CD14-positive monocyte (primary cell): ENCODE data around the gene SDK1. TPM values are rescaled to one million over a fixed set of nuclear protein-coding genes. Genes with fewer than 3 reads are reported as not detected.

Experiments
- DNase-seq, 3 donors: peaks; one replicate each; pipeline ENCODE4 v3.0.0-alpha.2; 2011 to 2022
- H2AFZ ChIP-seq: 2 replicates; pipeline ENCODE4 v1.6.0; 2012; ENCODE audit warnings: mild to moderate bottlenecking, low read depth, low read length, inconsistent platforms; ENCODE audit not compliant: insufficient read depth, poor library complexity, severe bottlenecking
- H3K27ac ChIP-seq, 2 donors: 1 replicate in 1 of 2; 2 replicates in 1 of 2; pipeline ENCODE4 v1.5.1; 2012 to 2013; ENCODE audit warnings: low read length in 2 of 2, control low read depth in 1 of 2, inconsistent platforms in 1 of 2, low read depth in 1 of 2, mild to moderate bottlenecking in 1 of 2
- H3K27me3 ChIP-seq, 2 donors: one replicate each; pipeline versions ENCODE4 v1.6.0 to v1.6.1; 2011 to 2013; ENCODE audit warnings: low read length in 2 of 2; ENCODE audit not compliant: control insufficient read depth in 2 of 2, insufficient read depth in 2 of 2
- H3K36me3 ChIP-seq, 2 donors: replicated peaks in 1 of 2; 1 replicate in 1 of 2; 2 replicates in 1 of 2; pipeline versions ENCODE4 v1.5.1 to v1.6.1; 2012 to 2013; ENCODE audit warnings: low read length in 2 of 2, control low read depth in 1 of 2, inconsistent platforms in 1 of 2, mild to moderate bottlenecking in 1 of 2; ENCODE audit not compliant: insufficient read depth in 2 of 2, control insufficient read depth in 1 of 2
- H3K4me1 ChIP-seq, 2 donors: 1 replicate in 1 of 2; 2 replicates in 1 of 2; pipeline versions ENCODE4 v1.5.1 to v1.6.1; 2012 to 2013; ENCODE audit warnings: low read length in 2 of 2, control low read depth in 1 of 2, inconsistent platforms in 1 of 2, mild to moderate bottlenecking in 1 of 2, moderate library complexity in 1 of 2; ENCODE audit not compliant: insufficient read depth in 2 of 2, control insufficient read depth in 1 of 2
- H3K4me2 ChIP-seq: replicated peaks from 2 replicates; pipeline ENCODE3; 2012; ENCODE audit warnings: low read length, moderate library complexity, mild to moderate bottlenecking; ENCODE audit not compliant: poor library complexity, severe bottlenecking; ENCODE audit errors: extremely low read depth
- H3K4me3 ChIP-seq, 3 experiments: fragments of 200-600 bp in 1 of 3; sonication (generic) in 1 of 3; replicated peaks in 1 of 3; 1 replicate in 2 of 3; 2 replicates in 1 of 3; pipeline ENCODE4 v1.5.1; 2011 to 2013; ENCODE audit warnings: low read length in 3 of 3, mild to moderate bottlenecking in 3 of 3, control low read depth in 2 of 3, low read depth in 2 of 3, inconsistent platforms in 1 of 3, moderate library complexity in 1 of 3
- H3K79me2 ChIP-seq: 2 replicates; pipeline ENCODE4 v1.6.0; 2012; ENCODE audit warnings: mild to moderate bottlenecking, control low read depth, inconsistent platforms, low read length, moderate library complexity; ENCODE audit not compliant: insufficient read depth
- H3K9ac ChIP-seq: 2 replicates; pipeline ENCODE4 v1.6.0; 2017; ENCODE audit warnings: low read length, mild to moderate bottlenecking; ENCODE audit not compliant: insufficient read depth, poor library complexity, severe bottlenecking
- H3K9me3 ChIP-seq, 2 donors: replicated peaks in 1 of 2; 1 replicate in 1 of 2; 2 replicates in 1 of 2; pipeline versions ENCODE4 v1.5.1 to v1.6.1; 2012 to 2013; ENCODE audit warnings: low read length in 2 of 2, control low read depth in 1 of 2; ENCODE audit not compliant: control insufficient read depth in 1 of 2, insufficient read depth in 1 of 2
- H4K20me1 ChIP-seq: 2 replicates; pipeline ENCODE4 v1.6.0; 2012; ENCODE audit warnings: mild to moderate bottlenecking, low read length, control low read depth, moderate library complexity; ENCODE audit not compliant: insufficient read depth
- H3K27ac Mint-ChIP-seq, 7 donors: one replicate each; pipeline ENCODE4 v1.8.0; 2020; ENCODE audit warnings: mild to moderate bottlenecking in 7 of 7, mixed read lengths in 7 of 7, moderate library complexity in 6 of 7, inconsistent platforms in 2 of 7
- H3K27me3 Mint-ChIP-seq, 3 donors: one replicate each; pipeline ENCODE4 v1.8.0; 2021 to 2022; ENCODE audit warnings: low read depth in 3 of 3, mild to moderate bottlenecking in 3 of 3, mixed read lengths in 3 of 3, moderate library complexity in 3 of 3, inconsistent platforms in 1 of 3
- H3K36me3 Mint-ChIP-seq, 2 donors: one replicate each; pipeline ENCODE4 v1.8.0; 2020; ENCODE audit warnings: mixed read lengths in 2 of 2, inconsistent platforms in 1 of 2, mild to moderate bottlenecking in 1 of 2
- H3K4me1 Mint-ChIP-seq: one replicate; pipeline ENCODE4 v1.8.0; 2020; ENCODE audit warnings: mild to moderate bottlenecking, mixed read lengths
- H3K4me3 Mint-ChIP-seq, 2 donors: one replicate each; pipeline ENCODE4 v1.8.0; 2020; ENCODE audit warnings: mild to moderate bottlenecking in 2 of 2, mixed read lengths in 2 of 2, moderate library complexity in 1 of 2
- H3K9me3 Mint-ChIP-seq, 7 donors: one replicate each; pipeline ENCODE4 v1.8.0; 2020 to 2022; ENCODE audit warnings: mixed read lengths in 7 of 7, mild to moderate bottlenecking in 6 of 7, moderate library complexity in 6 of 7, inconsistent platforms in 2 of 7
- CTCF ChIP-seq: fragments of 200-600 bp; IDR thresholded peaks from one replicate; pipeline ENCODE4 v1.8.0; 2022; ENCODE audit warnings: antibody characterized with exemption, mild to moderate bottlenecking
- intact Hi-C, 2 donors: fragments of 100-400 bp; cut with micrococcal nuclease; formaldehyde crosslinking; loops; one replicate each; pipeline versions ENCODE4 v1.15.0 to v1.15.1; 2023
- polyA plus RNA-seq, 3 donors: library from polyadenylated mRNA; depleted of rRNA in 1 of 3; unstranded in 2 of 3; stranded (reverse) in 1 of 3; fragments of 300-500 nt in 2 of 3; fragments of >200 nt in 1 of 3; fragmentation: Illumina TruSeq in 2 of 3; gene quantifications; 1 replicate in 2 of 3; 2 replicates in 1 of 3; pipeline ENCODE4 v1.2.3, GENCODE V29; 2012 to 2021

Gene SDK1
- polyA plus RNA-seq, 3 donors = 0.01 TPM; not detected in 2

GRCh38 chr7:3630081-3630480 is 329.0 kb downstream of the SDK1 start:
- Mint-ChIP-seq H3K36me3 (no peaks in the 10 kb centered on the region), H3K4me3 (no peak overlapping the region), H3K27ac (no peak overlapping the region), H3K4me1 (no peaks in the 10 kb centered on the region), H3K9me3 (peaks cover 12 to 30% (median 18%) of the 10 kb centered on the region in 7 donors), H3K27me3 (no peaks in the 10 kb centered on the region)
- Histone ChIP-seq H3K27me3 (no peaks in the 10 kb centered on the region), H3K36me3 (no peaks in the 10 kb centered on the region), H3K4me3 (no peak overlapping the region), H3K4me1 (no peaks in the 10 kb centered on the region), H2AFZ (no peak overlapping the region), H3K27ac (no peak overlapping the region), H3K9me3 (peaks cover 14 to 25% of the 10 kb centered on the region in 2 donors), H3K4me2 (no peak overlapping the region), H4K20me1 (no peaks in the 10 kb centered on the region), H3K9ac (no peak overlapping the region), H3K79me2 (no peaks in the 10 kb centered on the region)
- no peak for DNase-seq
- intact Hi-C loops = no loop called here
- TF ChIP-seq CTCF = no peak

GRCh38 chr7:3634396-3634795 is 333.3 kb downstream of the SDK1 start:
- TF ChIP-seq CTCF = no peak
- peaks cover 4 to 20% (median 9%) of the 10 kb centered on the region in 7 donors for H3K9me3 Mint-ChIP-seq
- Histone ChIP-seq H3K27me3 (no peaks in the 10 kb centered on the region), H3K4me3 (no peak overlapping the region), H3K4me2 (no peak overlapping the region), H3K27ac (no peak overlapping the region), H3K36me3 (no peaks in the 10 kb centered on the region), H3K79me2 (no peaks in the 10 kb centered on the region), H4K20me1 (no peaks in the 10 kb centered on the region), H3K9ac (no peak overlapping the region), H2AFZ (no peak overlapping the region), H3K9me3 (peaks cover 6 to 13% of the 10 kb centered on the region in 2 donors), H3K4me1 (no peaks in the 10 kb centered on the region)
- DNase-seq = no peak
- peaks cover 0 to 2% (median 0%) of the 10 kb centered on the region in 3 donors for H3K27me3 Mint-ChIP-seq
- H3K4me3 Mint-ChIP-seq = no peak overlapping the region
- H3K4me1 Mint-ChIP-seq = no peaks in the 10 kb centered on the region
- H3K27ac Mint-ChIP-seq = no peak overlapping the region
- no peaks in the 10 kb centered on the region for H3K36me3 Mint-ChIP-seq
- intact Hi-C loops = no loop called here
